Measurements from ENCODE around the gene LCLAT1.

GRCh38 chr2:30456579-30456978 lies 9.5 kb downstream of the LCLAT1 start:
- TF ChIP-seq CTCF (conservative IDR thresholded peaks at IDR 0.05 in 1 of 2, IDR thresholded peaks at IDR 0.05 in 1 of 2; ENCODE audit: extremely low read depth in 1 of 2, insufficient read depth in 1 of 2, low read depth in 1 of 2, low read length in 2 of 2) (no peak), EZH2 (IDR thresholded peaks at IDR 0.05; ENCODE audit: borderline replicate concordance, low read length) (no peak)

Data from mammary epithelial cell (primary cell).